GM04503 (cell line): Measurements from ENCODE around the gene SHROOM3.

Source experiments
- DNase-seq: peaks from one replicate; pipeline ENCODE4 v3.0.0-alpha.2; 2012; ENCODE audit warnings: low read depth

Gene SHROOM3

DNA sequence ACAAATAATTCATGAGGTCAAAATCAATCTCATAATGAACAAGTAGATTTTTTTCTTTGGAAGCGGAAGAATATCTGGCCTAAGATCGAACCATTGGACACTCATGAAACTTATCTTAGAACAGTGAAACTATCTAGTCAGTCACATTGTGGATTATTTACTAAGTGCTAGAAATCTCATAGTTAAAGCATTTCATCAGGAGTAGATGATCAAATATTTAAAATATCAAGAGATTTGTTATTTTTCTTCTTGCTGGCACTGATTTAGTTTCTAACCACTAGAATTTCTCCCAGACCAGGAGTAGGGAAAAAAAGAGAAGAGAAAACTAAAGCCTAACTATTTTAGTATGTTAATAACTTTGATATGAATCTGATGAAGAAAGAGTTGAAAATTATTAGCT, 105.5 kb downstream of the SHROOM3 start:
- no peak for DNase-seq

DNA sequence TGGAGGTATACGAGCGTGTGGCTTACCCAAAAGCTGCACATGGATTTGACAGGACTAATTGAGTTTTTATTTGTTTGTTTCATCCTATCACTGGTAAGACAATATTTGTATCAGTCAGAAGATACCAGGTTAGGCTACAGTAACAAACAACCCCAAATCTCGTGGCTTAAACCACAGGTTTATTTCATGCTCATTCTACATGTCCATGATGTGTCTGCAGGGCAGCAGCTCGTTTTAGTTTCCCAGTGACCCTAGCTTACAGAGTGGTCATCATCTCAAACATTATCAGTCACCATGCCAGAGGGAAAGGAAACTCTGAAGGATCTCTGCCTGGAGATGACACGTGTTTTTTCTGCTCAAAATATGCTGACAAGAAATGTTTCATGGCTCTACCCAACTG, 108.3 kb downstream of the SHROOM3 start:
- DNase-seq: no peak

DNA sequence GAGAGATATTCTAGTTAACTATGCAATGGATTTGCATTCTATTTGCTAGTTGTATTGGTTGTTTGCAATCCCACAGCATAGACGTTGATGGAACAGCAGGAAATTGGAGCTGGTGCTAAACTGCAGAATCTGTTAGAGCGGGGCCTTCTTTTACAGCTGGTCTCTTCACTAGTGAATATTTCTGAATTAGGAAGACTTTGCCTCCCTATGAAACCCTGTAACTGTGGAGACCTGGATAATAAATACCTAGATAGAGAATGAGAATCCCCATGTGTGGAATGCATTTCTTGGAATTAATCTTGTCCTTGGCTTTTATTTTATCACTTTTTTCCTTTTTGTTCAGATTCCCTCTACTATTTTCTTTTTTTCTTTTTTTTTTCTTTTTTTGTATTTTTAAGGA, 109.7 kb downstream of the SHROOM3 start:
- no peak for DNase-seq

DNA sequence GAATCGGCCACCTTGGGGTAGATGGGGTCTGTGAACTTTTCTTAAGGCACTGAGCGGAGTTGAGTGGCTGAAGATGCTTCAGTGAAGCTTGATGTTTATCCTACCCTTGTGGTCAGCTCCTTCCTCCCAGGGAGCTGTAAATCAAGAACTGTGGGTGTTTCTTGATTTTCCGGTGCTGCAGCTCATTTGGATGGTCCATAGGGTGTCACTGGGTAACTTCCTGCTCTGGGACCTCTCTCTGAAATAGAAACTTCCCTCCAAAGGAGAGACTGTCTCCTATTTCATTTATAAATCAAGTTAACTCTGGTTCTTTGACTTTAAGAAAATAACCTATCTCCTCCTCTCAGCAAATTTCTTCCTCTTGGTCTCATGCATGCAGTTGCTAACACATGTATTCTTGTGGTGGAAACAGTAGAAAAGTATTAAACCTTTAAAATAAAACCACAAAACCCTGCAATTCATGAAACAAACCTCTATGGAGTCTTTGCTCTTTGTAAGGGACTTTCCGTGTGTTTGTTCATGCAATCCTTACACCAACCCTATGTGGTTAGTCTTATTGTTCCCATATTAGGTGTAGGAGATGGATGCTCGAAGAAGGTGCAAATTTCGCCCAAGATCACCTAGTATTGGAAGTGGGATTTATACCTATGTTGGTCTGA, 110.3 kb downstream of the SHROOM3 start:
- DNase-seq: no peak

DNA sequence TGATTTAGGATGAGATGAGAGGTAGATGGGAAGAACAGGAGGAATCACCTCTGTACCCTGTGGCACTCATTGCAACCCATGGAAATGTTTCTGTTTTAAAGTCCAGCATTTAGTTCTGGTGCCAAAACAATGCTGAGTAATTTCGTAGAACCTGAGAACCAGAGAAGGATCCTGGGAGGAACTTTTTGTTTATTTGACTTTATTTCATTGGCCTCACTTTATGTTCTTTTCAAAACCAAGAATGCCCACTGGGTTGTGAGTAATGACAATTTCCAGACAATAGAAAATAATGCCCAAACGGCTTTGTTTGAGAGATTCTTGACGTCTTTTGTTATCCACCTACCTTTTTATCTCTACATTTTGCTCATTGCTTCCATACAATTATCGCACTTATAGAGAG, 111.3 kb downstream of the SHROOM3 start:
- DNase-seq: no peak

DNA sequence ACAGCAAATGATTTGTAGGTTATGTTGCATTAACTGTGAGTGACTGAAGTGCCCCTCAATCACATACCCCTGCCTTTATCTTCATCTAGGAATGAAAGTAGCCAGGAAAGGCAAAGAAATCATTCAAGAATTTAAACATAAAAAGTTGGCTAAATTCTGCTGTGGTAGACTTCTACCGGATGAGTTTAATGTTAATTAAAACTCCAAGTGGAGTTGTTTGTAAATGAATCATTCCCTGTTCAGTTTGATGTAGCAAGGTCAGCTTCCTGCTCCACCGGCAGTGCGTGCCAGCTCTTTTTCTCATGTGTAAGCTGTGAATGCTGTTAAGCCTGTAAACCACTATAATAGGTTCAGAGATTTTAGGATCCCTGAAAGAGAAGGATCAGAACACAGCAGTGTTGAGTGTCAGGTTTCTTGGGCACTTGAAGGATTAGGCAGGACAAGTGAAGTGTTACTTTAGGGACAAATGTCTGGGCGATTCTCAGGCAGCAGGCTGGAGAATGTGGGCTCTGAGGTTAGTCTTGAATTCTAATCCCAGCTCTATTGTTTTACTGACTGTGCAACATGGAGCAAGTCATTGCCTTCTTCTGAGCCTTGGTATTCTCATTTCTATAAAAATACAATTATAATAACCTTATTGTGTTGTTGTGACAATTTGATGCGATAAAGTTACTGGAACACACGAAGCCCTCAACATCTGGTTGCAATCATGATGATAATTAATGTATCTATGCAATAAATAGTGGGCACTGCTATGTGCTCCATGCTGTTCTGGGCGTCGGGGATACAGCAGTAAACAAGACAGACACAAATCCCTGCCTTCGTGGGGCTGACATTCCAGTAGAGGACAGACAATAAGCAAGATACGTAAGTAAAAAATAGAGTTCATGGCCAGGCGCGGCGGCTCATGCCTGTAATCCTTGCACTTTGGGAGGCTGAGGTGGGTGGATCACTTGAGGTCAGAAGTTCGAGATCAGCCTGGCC, 112.0 kb downstream of the SHROOM3 start:
- peak; percentile 85 for DNase-seq

DNA sequence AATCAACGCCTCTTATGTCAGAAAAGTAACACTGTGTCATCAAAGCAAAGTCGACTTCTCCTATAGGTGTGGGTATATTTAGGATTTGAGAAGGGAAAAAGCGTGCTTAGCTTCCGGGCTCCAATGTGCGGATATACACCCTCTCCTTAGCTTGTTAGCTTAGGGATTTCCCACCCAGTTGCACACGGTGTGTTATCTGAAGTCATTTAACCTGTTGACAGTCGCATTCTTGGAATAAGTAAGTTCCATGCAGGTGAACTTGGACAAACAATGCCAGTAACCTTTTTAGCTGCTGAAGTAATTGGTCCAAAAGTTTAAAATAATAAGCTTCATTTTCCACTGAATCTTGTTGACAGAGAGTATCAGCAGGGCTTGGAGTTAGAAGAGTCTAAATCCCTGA, 113.7 kb downstream of the SHROOM3 start:
- no peak for DNase-seq

DNA sequence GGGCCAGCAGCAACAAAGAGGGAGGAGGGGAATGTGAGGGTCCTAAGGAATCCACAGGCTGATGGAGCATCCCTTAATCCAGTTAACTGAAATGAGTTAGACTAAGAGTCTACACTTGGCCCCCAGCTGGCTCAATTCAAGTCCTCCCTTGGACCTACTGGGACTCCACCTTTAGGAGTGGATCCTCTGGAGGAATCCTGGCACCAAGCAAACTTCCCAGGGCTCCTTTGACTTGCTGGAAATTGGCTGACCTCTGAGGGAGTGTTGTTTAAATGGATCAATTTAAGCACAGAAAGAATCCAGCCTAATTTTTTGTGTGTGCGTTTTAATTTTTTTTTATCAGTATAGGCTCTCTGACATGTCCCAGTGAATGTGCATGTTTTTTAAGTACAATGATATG, 114.7 kb downstream of the SHROOM3 start:
- no peak for DNase-seq

DNA sequence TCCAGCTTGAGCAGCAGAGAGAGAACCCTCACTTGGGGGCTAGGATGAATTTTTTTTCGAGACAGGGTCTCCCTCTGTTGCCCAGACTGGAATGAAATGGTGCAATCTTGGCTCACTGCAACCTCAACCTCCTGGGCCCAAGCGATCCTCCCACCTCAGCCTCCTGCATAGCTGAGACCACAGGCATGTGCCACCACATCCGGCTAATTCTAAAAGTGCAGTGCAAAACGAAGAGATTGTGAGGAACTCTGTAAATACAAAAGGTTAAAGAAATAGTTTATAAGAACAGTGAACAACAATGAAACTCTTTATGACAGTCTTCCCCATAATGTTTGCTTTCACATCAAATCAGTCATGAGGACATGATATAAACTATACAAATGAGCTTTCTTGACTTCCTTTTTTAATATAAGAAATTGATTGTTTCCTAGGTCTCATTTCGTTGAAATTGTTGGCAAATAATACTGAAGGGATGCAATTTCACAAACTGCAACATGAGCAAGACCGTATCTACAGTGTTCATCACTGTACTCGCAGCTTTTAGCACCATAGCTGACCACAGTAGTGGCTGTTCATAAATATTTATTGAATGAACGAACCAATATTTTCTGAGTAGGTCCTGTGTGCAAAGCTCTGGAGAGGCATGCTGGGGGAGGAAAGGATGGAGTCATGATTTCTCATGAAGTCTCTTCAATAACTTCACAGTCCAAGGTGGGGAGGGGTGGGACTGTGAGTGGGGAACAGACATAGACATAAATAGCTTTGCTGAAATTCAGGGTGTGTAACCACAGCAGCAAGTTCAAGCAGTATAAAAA, 116.1 kb downstream of the SHROOM3 start:
- DNase-seq: no peak

DNA sequence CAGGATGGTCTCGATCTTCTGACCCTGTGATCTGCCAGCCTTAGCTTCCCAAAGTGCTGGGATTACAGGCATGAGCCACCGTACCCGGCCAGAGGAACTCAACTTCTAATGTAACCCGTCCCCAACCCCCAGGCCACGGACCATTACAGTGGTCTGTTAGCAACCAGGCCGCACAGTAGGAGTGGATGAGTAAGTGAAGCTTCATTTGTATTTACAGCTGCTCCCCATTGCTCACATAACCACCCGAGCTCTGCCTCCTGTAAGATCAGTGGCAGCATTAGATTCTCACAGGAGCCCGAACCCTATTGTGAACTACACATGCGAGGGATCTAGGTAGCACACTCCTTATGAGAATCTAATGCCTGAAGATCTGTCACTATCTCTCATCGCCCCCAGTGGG, 119.6 kb downstream of the SHROOM3 start:
- no peak for DNase-seq

DNA sequence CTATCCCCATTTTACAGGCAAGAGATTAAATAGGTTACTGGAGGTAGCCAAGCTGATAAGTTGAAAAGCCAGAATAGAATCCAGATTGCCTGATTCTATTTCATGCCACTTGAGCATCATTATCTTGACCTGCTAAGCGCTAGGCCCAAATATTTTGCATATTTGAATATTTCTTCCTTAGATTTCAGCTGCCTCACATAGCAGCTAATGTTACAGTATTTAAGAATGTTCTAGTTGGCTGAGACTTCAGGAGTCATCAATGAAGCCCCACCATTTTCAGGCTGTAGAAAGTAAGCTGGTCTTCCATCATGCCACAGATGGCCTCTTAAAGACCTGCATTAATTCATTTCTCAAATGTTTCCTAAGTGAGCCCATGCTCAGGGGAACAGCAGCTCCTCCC, 121.4 kb downstream of the SHROOM3 start:
- no peak for DNase-seq

DNA sequence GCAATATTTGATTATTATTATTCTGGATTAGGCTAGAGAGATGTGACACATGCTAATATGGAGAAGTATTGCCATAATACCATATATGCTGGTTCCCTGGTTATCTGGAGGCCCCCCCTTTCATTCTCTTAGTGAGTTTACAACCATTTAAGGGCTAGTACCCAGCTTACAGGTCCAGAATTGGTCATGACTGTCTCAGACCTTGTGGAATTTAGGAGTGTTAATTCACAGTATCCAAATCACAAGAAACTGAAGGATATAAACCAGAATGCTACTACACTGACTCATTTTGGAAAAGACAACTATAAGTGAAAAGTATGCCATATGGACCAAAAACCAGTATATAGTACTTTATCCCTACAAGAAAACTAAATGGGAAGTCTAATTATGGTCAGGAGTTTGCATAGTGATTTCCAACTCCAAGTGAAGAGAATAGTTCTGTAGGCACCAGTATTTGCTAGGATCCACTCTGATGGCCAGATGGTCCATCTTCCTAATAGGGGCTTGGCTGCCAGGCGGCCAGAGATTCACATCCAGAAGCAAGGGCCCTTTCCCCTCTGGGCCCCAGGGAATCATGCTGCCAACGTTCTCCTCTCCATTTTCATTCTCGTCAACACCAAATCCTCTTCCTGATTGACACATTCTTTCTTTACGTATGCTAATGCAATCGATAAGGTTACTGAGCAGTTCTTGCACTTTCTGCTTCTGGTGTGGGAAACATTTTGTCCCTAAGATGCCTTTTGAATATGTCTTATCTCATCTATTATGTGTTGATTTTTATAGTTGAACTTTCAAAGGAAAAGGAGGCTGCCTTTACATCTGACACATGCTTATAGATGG, 123.6 kb downstream of the SHROOM3 start:
- no peak for DNase-seq

DNA sequence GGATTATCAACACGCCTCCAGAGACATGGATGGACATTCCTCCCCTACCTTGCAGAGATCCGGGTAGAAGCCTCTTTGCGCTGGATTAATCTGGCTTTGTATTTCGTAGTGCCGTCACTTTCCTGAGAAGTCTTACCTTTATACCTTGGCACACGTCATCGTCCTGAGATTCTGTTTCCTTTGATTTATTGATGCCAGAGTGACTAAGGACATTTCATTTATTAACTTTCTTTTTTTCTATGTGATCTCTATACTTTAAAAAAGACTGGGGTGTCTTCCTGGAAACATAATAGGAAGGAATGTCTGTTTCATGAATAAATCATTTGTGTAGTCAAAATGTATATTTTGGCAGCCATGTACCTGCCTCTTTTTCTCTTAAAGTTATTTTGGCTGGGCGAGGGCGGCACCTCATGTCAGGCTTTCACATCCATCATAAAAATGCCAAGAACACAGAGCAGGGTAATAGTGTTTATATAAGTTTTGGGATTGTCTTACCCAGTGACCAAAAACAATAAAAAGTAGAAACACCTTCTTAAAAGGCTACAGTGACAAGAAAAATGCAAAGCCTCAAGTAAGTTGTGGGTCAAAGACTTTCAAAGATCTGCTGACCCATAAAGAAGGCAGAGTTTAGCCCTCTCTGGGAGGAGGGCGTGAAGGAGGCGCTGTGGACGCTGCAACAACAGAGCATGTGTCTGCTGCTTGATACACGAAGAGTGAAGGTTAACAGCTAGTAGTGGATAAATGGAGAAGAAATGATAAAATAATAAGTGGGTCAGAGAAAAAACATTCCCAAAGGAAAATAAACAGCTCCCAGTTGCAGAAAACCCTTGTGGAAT, 124.4 kb downstream of the SHROOM3 start:
- no peak for DNase-seq

DNA sequence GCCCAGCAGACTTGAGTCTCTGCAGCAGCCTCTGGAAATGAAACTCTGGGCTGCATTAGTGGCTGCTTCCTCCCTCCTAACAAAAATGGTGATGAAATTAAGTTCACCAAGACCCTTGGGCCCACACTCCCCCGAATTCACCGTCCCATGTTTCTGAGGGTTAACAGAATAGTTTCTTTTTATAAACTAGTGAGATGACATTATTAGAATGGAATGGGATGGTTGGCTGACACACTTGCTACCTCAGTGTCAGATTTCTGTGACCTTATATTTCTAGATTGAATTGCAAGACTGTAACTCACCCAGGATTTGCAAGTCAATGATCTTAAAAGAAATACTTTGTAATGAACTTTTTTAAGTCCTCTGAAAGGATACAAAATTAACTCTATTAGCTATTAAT, 127.1 kb downstream of the SHROOM3 start:
- no peak for DNase-seq

DNA sequence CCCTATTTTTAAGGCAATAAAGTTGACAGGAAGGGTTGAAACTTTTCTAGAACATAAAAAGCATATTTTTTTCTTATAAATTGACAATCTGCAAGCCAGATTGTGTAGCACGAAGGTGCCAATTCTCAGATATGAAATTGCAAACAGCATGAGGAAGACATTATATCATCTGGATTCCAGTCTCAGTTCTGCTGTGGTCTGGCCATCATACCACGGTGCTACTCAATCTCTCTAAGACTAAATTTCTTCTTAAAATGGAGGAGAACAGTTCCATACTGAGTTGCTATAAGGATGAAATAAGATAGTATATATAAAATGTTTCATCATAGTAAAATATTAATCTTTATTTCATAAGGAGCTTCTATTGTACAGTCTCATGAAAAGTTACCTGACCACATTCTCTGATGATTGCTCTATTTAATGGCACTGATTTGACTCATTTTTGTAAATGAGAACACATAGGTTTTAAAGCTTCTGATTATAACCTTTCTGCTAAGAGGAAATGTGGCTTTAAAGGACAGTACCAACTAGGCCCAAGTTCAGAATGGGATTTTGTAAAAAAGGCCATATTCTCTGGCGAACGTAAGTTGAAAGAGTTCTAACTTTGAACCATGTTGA, 127.9 kb downstream of the SHROOM3 start:
- no peak for DNase-seq

DNA sequence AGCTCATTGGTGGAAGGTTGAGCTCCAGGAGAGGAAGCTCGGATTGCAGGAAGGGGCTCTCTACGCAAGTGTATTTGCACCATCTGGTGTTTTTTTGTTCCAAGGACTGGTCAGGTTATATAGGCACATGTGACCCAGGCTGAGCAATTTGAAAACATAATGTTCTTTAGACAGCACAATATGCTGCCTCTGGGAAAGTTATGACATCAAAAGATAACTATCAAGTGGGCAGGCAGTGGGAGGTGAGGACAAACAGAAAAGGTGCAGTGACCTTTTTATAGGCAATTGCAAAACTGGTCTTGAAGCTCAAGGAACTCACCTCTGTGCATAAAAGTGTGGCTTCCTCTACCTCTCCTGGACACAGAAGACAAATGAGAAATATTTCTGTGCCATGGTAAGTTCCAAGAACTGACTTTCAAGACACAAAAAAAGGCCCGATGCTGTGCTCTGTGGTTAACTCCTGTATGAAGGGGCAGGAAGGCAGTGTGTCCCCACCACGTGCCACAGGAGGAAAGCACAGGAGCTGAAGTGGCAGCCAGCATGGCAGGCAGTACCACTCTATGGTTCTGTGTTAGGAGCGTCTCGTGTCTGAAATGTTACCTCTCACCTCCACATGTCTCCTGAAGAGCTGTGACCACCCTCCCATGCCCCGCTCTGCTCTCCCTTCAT, 128.6 kb downstream of the SHROOM3 start:
- no peak for DNase-seq

DNA sequence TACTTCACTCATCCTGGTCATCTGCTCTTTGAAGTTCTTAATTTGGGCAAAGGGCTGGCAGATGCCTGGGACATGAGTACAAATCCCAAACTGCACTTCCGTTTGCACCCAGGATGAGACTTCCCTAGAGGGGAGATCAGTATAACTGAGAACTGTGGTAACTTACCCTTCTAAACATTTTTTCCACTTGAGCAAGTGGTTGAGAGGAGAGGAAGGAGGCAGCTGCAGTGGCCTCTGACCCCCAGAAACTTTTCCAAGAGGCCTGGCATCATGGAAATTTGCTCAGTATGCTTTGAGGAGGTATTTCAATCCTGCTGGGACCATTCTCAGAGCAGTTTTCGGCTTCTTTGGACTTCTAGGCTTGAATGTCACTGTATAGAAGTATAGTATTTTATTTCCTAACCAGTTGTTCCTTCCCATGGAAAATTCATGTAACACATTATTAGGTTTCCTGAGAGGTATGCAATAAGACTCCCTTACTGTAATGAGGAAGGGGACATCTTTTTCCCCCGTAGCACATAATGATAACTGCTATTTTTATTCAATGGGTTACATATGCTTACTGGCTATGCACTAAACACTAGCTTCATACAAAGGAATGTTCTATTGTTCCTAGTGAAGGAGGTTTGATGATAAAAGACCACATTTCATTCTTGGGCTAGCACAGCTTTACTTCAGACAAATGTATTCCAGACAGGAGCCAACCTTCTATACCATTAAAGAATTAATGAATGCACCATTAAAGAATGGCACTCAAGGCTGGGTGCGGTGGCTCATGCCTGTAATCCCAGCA, 129.3 kb downstream of the SHROOM3 start:
- DNase-seq: no peak

DNA sequence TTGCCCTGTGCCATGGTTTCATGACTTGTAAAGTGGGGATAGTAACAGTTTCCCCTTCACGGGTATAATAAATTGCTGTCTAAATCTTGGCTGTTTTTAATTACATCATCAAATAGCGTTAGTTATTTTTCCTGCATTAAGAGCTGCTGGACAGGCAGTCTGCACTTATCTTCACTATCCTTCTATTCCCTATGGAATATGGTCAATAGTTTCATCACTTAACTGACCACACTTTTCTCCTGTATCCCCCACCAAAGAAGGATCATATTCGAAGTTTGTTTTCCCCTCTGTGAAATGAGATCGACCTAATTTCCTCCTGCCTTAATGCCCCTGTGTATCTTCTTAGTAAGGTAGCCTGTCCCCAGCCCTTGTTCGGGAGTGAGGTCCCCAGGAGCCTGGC, 133.2 kb downstream of the SHROOM3 start:
- DNase-seq: no peak

DNA sequence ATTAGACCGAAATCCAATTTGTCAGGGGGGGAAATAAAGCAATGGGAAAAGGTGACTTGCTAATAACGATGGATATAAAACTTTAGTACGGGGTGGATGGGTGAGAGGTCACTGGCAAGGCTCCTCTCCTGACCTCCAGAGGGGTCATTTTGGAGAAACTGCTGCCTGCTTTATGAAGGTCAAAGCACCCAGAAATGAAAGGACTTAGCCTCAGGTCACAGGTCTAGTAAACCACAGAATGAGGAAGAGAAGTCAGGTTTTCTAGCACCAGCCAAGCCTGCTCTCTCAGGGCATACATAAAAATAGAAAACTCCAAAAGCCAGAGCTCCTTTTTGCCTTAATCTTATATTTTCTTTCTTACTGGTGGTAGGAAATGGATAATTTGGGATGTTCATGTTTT, 134.2 kb downstream of the SHROOM3 start:
- DNase-seq: no peak
